Measurements from ENCODE around the gene C11orf71. TPM values are rescaled to one million over a fixed set of nuclear protein-coding genes. Genes with fewer than 3 reads are reported as not detected.

Gene C11orf71
- total RNA-seq, 2 experiments from 2014 or later, result 5.0 to 5.5 TPM

DNA sequence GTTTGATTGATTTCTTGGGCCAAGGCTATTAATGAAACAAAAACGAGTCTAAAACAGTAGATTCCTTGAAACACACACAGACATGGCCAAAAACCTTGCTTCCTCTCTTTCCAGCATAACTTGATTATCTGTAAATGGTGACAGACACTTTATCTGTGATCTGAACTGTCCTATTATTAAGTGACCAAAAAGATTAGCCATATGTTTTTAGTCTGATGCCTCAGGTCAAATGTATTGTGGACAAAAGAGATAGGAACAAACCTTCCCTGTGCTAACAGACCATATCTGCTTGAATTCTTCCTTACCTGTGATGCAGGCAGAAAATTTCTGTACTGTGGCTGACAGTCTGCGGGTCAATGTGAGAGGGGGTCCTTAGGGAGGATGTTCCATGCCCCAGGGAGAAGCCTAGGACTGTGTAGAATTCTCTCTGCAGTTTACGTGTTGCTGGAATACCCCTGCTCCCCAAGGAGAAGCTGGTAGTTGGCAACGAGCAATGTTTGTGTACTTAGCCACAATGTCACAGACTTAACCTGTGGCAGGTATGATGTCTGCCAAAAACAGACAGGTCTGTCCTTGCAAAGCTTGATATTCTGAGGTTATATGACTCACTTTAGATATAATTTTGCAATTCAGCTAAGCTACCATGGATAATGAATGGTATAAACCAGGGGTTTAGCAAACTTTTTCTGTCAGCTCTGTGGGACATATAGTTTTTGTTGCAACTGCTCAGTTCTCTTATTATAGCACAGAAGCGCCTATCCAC is 31.2 kb downstream of the C11orf71 start:
- ChIA-PET CTCF (interaction anchor here (1.4 kb wide), 1 partner anchor 29 kb away, joined by 5 read pairs; no protein-coding TSS in a partner anchor), POLR2A (no interaction called here)
- H3K4me1 Mint-ChIP-seq (ENCODE audit: low read depth), result no peaks in the 10 kb centered on the region
- no peak overlapping the region for H3K27ac Mint-ChIP-seq
- no peaks in the 10 kb centered on the region for H3K9me3 Mint-ChIP-seq
- no peaks in the 10 kb centered on the region for H3K36me3 Mint-ChIP-seq
- H3K4me3 Mint-ChIP-seq, result no peak overlapping the region
- intact Hi-C loops (cut with micrococcal nuclease), result no loop called here
- no peak for DNase-seq
- H3K27me3 Mint-ChIP-seq, result peaks cover 22% of the 10 kb centered on the region

DNA sequence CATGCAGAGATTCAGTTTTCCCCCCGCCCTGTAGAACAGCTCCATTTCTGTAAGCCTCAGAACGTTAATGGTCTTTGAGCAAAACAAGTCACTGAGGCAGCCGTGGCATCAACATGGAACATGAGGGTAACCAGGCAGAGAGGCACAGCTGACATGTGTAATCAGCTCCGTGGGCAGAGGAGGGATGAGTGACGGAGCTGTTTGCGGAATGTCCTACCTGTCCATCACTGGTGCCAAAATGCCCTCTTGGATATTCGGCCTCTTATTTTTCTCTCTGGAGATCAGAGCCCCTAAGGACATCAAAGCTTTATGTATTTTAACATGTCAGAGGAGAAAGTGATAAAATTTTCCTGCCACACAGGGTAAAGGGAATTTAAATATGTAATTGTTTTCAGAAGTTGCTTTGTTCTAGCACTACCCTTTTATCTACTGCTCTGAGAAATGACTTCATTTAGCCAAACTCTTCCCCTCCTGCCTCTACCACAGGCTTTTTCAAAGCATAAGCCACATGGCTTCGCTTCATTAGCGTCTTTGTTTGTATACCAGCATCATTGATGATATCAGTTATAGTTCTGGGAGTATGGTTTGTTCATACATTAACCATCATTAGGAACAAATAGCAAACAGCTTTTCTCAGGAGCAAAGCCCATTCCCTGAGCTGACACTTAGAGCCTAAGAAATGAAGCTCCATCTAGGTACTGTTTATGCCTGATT is 32.9 kb downstream of the C11orf71 start:
- peaks cover 22% of the 10 kb centered on the region for H3K27me3 Mint-ChIP-seq
- DNase-seq, result no peak
- H3K9me3 Mint-ChIP-seq, result no peaks in the 10 kb centered on the region
- intact Hi-C loops (cut with micrococcal nuclease), result no loop called here
- H3K4me1 Mint-ChIP-seq (ENCODE audit: low read depth), result no peaks in the 10 kb centered on the region
- ChIA-PET POLR2A (no interaction called here), CTCF (no interaction called here)
- H3K36me3 Mint-ChIP-seq, result no peaks in the 10 kb centered on the region
- no peak overlapping the region for H3K27ac Mint-ChIP-seq
- no peak overlapping the region for H3K4me3 Mint-ChIP-seq

DNA sequence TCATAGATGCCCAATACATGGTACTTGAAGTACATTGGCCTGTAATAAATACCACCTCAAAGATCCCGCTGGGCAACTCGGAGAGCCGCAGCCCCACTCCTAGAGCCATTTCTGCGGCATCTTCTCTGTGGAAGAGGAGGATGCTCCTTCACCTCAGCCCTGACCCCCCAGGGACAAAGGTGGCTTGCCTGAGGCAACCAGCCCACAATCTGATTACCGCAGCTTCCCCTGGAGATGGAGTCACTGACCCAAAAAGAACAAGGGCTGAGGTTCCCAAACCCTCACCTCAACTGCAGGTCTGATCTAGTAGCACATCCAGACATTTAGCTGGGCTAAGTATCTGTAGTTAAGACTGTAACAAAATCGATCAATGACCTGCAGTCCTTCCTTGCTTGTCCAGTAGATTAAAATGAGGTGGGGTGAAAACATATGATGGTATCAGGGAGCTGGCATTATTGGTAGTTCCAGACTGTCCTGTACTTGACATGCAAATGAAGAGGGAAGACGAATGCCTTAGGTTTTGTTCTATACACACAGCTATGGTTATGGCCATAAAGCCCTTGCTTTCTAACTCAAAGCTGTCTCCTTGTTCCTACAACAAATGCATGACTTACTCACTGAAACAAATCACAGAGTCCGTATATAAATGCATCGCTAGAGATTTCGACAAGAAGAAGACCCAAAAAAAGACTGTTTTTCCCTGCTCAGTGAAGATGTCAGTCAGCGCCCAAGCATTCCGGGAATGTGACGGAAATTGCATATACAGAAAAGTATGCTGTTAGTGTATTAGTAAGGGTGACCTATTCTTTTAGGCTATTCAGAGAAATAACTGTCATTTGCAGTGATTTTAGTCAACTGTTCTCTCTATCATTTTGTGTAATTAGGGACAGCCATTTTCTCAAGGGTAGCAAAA is 33.7 kb downstream of the C11orf71 start:
- ChIA-PET POLR2A (no interaction called here), CTCF (no interaction called here)
- Mint-ChIP-seq H3K27me3 (peaks cover 15% of the 10 kb centered on the region), H3K4me1 (ENCODE audit: low read depth) (no peaks in the 10 kb centered on the region), H3K36me3 (no peaks in the 10 kb centered on the region), H3K9me3 (no peaks in the 10 kb centered on the region), H3K4me3 (no peak overlapping the region), H3K27ac (no peak overlapping the region)
- intact Hi-C loops (cut with micrococcal nuclease), result no loop called here
- no peak for DNase-seq

DNA sequence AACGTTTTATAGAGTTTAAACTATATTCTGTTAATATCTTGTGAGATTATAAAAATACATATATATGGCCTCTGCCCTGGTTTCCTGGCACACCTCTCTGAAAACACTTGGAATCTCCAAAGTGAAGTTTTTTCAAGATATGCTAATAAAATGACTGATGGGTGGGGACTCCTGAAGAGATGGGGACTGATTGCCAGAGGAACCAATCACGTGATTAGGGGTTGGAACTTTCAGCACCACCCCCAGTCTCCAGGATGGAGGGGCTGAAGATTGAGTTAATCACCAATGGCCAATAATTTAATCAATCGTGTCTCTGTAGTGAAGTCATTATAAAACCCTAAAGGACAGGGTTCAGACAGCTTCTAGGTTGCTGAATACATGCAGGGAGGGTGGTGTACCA is 37.4 kb downstream of the C11orf71 start:
- CTCF ChIA-PET, result no interaction called here
- intact Hi-C loops (cut with micrococcal nuclease), result no loop called here

DNA sequence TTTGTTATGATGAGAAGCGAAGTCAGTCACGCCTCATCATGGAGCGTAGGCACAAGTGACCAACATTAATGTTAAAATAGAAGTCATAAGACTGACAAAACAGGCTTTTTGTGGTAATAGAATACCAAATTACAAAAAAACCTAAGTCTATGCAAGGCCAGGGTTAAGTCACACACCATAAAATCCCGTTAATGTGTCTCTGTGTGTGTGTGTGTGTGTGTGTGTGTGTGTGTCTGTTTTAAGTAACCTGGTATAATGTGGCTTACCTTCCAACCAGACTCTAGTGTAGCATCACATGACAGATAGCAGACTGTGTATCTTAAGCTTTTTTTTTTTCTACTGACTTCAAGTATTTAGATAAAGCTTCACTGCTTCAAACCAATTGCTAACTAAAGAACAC is 38.0 kb downstream of the C11orf71 start:
- no peak for DNase-seq
- CTCF ChIA-PET, result no interaction called here
- peaks cover 12% of the 10 kb centered on the region for H3K27me3 Mint-ChIP-seq
- H3K4me3 Mint-ChIP-seq, result no peak overlapping the region
- intact Hi-C loops (cut with micrococcal nuclease), result no loop called here
- no peaks in the 10 kb centered on the region for H3K4me1 Mint-ChIP-seq (ENCODE audit: low read depth)
- H3K9me3 Mint-ChIP-seq, result no peaks in the 10 kb centered on the region
- no peak overlapping the region for H3K27ac Mint-ChIP-seq
- H3K36me3 Mint-ChIP-seq, result no peaks in the 10 kb centered on the region
- POLR2A ChIA-PET, result interaction anchor here (0.5 kb wide), 1 partner anchor 432 kb away, joined by 3 read pairs; no protein-coding TSS in a partner anchor

More for the DNA sequence above, 37.4 kb downstream of the C11orf71 start:
- H3K27ac Mint-ChIP-seq, result no peak overlapping the region
- no peaks in the 10 kb centered on the region for H3K36me3 Mint-ChIP-seq
- H3K9me3 Mint-ChIP-seq, result no peaks in the 10 kb centered on the region
- H3K4me3 Mint-ChIP-seq, result no peak overlapping the region
- POLR2A ChIA-PET, result no interaction called here
- no peaks in the 10 kb centered on the region for H3K4me1 Mint-ChIP-seq (ENCODE audit: low read depth)
- no peak for DNase-seq
- H3K27me3 Mint-ChIP-seq, result peaks cover 14% of the 10 kb centered on the region

DNA sequence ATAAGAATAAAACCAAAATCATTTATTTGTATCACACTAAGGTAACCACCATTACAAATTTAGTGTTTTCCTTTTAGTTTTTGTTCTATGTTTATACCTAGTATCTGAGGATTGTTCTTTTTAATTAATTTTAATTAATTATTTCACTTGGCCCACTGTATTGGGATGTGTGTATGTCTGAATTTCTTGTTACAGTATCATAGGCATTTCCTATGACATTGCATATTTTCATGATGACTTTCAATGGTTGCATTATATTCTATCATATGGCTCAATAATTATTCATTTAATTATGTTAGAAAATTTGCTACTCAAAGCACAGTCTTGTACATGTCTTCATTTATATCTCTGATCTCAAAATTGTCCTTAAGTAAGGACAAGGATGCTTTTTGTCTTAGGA is 41.0 kb downstream of the C11orf71 start:
- intact Hi-C loops (cut with micrococcal nuclease), result no loop called here
- no peak overlapping the region for H3K27ac Mint-ChIP-seq
- DNase-seq, result no peak
- H3K27me3 Mint-ChIP-seq, result peaks cover 2% of the 10 kb centered on the region
- H3K4me1 Mint-ChIP-seq (ENCODE audit: low read depth), result no peaks in the 10 kb centered on the region
- H3K4me3 Mint-ChIP-seq, result no peak overlapping the region
- CTCF ChIA-PET, result no interaction called here
- no peaks in the 10 kb centered on the region for H3K36me3 Mint-ChIP-seq
- H3K9me3 Mint-ChIP-seq, result no peaks in the 10 kb centered on the region
- POLR2A ChIA-PET, result no interaction called here

DNA sequence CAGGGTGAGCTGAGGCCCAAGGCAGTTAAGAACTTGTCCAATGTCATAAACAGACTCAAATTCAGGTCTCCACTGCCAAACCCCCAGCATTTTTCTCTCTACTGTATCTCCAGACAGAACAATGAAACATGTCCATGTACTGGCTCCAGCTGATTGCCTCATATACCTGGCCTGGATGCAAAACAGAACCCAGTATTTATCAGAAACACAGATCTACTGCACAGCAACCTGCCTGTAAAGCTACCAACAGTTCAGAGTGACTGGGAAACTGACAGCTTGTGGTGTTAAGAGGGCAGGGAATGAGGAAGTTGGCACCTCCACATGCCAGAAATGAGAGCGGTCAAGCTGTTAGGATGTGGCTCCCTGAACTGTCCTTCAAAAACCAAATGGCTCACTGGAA is 41.6 kb downstream of the C11orf71 start:
- Mint-ChIP-seq H3K27ac (no peak overlapping the region), H3K4me3 (no peak overlapping the region), H3K9me3 (no peaks in the 10 kb centered on the region), H3K36me3 (no peaks in the 10 kb centered on the region), H3K27me3 (peaks cover 2% of the 10 kb centered on the region), H3K4me1 (ENCODE audit: low read depth) (no peaks in the 10 kb centered on the region)
- ChIA-PET POLR2A (no interaction called here), CTCF (interaction anchor here (0.9 kb wide), 1 partner anchor 10 kb away, joined by 3 read pairs; no protein-coding TSS in a partner anchor)
- no peak for DNase-seq
- intact Hi-C loops (cut with micrococcal nuclease), result no loop called here

DNA sequence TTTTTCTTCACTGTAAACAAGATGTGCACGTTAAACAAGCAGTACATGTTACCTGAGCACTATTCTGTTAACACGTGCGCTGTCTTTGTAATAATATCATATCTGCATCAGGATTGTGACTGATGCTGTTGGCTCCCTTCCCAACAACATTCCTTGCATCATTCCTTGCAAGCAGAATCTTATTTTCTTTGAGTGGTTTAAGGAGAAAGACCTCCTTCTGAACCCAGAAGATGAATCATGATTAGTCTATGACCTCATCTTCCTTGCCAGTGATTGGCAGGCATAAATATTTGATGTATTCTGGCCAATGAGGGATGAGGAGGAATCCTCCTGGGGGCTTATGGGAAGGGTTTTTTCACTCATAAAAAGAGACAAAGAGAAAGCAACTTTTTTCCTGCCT is 46.2 kb downstream of the C11orf71 start:
- peaks cover 2% of the 10 kb centered on the region for H3K27me3 Mint-ChIP-seq
- no peaks in the 10 kb centered on the region for H3K36me3 Mint-ChIP-seq

DNA sequence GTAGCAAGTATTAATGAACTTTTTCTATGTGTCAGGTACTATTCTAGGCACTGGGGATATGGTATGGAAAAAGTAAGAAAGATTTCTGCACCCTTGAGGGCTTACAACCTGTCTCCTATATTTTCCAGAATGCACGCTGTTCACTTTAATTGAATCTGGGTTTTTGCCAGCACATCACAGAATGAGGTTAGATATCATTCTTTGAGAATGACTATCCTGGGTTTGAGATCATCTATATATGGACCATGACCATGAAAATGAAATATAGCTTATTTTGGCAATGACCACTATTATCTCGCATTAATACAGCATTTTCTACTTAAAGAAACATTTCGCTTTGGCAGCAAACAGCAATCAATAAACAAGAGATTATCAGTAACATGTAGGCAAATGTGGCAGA is 46.9 kb downstream of the C11orf71 start:
- H3K27me3 Mint-ChIP-seq, result peaks cover 2% of the 10 kb centered on the region
- H3K27ac Mint-ChIP-seq, result no peak overlapping the region
- H3K4me3 Mint-ChIP-seq, result no peak overlapping the region
- H3K9me3 Mint-ChIP-seq, result no peaks in the 10 kb centered on the region
- no peak for DNase-seq
- intact Hi-C loops (cut with micrococcal nuclease), result no loop called here
- no peaks in the 10 kb centered on the region for H3K4me1 Mint-ChIP-seq (ENCODE audit: low read depth)
- H3K36me3 Mint-ChIP-seq, result no peaks in the 10 kb centered on the region
- ChIA-PET POLR2A (no interaction called here), CTCF (no interaction called here)

More for the DNA sequence above, 46.2 kb downstream of the C11orf71 start:
- POLR2A ChIA-PET, result no interaction called here
- H3K4me3 Mint-ChIP-seq, result no peak overlapping the region
- CTCF ChIA-PET, result no interaction called here
- H3K9me3 Mint-ChIP-seq, result no peaks in the 10 kb centered on the region
- no peak for DNase-seq
- no peaks in the 10 kb centered on the region for H3K4me1 Mint-ChIP-seq (ENCODE audit: low read depth)
- no peak overlapping the region for H3K27ac Mint-ChIP-seq
- intact Hi-C loops (cut with micrococcal nuclease), result no loop called here

DNA sequence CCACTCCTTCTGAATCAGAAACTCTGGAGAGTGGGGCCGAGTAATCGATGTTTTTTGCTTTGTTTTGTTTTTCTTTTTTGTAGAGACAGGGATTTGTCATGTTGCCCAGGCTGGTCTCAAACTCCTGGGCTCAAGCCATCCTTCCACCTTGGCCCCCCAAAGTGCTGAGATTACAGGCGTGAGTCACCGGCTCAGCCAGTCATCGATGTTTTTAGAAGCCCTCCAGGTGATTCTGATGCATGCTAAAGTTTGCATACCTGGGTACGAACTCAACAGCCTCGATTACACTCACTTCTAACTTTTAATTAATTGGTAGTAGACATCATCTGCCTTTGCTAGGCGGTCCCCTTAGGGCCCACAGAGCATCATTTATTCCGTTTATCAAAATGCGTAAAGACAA is 50.3 kb downstream of the C11orf71 start:
- Mint-ChIP-seq H3K9me3 (no peaks in the 10 kb centered on the region), H3K36me3 (no peaks in the 10 kb centered on the region), H3K4me3 (no peak overlapping the region), H3K27me3 (peaks cover 2% of the 10 kb centered on the region), H3K4me1 (ENCODE audit: low read depth) (peaks cover 5% of the 10 kb centered on the region), H3K27ac (no peak overlapping the region)
- CTCF ChIA-PET, result interaction anchor here (0.7 to 1.6 kb wide), 2 partner anchors 89 to 229 kb away, joined by 3 read pairs; no protein-coding TSS in a partner anchor
- DNase-seq, result no peak
- POLR2A ChIA-PET, result no interaction called here
- intact Hi-C loops (cut with micrococcal nuclease), result no loop called here
